HG03354 (cell line): Measurements from ENCODE around the gene LRRC4.

Experiments
- ATAC-seq: cut with Tn5 transposase; IDR thresholded peaks from one replicate; pipeline ENCODE4 v1.9.1; 2021; ENCODE audit warnings: mild to moderate bottlenecking; ENCODE audit not compliant: unreplicated experiment, poor library complexity, severe bottlenecking

Gene LRRC4

DNA sequence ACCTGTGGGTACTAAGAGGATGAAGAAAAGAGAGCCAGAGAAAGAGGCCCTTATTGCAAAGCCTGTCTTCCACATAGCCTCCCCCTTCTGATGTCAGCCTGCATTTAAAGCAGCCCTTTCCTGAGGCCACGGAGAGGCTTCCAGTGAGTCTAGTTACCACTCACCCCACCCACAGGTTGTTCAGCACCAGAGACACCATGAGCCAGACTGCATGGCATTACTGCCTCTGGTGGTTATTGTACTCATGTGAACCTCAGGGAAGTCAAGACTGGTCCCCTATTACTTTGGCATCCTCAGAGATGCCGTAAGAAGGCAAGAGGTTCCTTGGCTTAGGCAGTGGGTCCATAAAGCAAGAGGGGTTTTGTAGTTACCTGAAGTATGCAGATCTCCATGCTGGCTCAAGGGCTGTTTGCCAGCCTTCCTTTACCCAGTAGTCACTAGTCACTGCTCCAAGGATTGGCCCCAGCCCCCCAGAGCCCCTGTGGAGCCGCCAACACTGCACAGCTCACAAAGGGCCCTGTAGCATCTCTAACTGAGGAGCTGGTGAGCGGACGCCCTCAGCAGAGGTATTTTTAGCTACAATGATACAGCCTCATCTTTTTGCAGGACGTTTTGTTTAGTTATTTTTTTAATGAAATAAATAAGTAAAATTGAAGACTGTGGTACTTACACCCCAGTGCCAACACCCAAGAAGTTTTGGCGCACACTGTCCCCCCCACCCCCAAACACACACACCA, 20.7 kb downstream of the LRRC4 start:
- ATAC-seq, result peak; percentile 46

GRCh38 chr7:128008744-128009143, 22.5 kb downstream of the LRRC4 start:
- no peak for ATAC-seq

- ATAC-seq, result no peak
These were observed 23.1 kb downstream of the LRRC4 start for GRCh38 chr7:128008141-128008540.

DNA sequence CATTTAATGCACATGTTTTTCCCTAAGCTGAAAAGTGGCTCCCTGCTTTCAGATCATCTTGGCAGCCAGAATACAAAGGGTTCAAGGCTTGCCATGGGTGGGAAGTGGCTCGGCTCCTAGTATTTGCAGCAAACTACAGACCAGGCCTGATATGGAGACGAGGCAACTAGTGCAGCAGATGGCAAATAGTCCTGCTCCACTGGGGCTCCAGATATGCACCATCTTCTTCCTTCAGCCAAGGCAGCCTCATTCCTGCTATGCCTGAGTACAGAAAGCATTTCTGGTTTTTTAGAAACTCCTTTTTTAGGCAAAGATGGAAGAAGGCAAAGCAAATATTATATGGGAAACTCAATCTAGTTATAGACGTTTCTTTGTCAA, 23.9 kb downstream of the LRRC4 start:
- ATAC-seq, result no peak

DNA sequence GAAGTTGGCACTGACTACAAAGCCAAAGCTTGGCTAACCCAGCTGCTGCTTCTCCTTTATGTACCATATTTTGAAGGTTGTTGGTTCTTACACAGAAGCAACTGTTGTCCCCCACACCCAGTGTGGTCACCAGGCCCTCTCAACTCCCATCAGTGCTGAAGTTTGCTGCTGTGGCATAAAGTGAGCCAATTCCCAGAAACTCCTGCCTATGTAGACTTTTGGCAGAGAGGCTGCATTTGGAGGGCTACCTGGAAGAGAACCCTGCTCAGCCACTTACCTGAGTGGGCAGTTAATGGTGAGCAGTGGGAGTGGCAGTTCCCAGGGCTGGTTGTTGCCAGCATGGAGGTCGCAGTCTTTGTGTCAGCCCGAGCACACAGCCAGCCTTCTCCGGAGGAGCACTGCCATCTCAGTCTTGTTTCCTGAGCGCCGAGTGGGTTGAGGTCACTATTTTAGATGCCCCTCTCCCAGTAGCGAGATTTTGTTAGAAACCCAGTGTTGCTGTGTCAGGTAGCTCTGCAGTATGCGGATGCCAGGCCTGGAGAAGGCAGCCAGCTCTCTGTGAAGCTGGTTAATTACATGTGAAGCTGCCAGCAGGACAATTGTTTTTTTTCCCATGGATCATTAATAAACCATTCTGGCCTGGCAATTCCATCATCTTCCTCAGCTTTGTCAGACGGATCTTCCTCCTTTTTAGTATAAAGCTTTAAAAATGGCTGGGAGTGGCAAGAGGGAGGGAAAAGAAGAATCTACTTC, 24.5 kb downstream of the LRRC4 start:
- no peak for ATAC-seq

GRCh38 chr7:128005759-128006159, 25.5 kb downstream of the LRRC4 start:
- no peak for ATAC-seq

GRCh38 chr7:128005117-128005516, 26.1 kb downstream of the LRRC4 start:
- no peak for ATAC-seq

GRCh38 chr7:128004623-128005022, 26.6 kb downstream of the LRRC4 start:
- peak; percentile 35 for ATAC-seq

DNA sequence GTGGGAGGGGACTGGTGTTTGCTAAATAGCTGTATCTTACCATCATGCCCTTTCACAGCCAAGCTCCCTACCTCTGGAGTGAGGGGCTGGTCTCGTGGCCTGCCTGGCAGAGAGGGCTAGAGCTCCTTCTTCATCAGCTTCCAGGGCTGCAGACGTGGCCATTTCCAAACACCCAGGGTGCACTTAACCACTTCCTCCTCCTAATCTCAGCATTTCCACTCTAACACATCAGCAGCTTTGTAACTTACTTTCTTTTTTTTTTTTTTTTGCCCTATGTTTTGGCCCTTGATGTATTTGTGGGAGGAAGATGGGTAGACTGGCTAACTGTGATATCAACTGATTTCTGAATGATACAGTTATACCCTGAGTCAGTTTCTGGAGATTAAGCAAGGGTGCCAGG, 27.4 kb downstream of the LRRC4 start:
- ATAC-seq, result no peak

GRCh38 chr7:128003167-128003566, 28.1 kb downstream of the LRRC4 start:
- ATAC-seq, result peak; percentile 67

- peak; percentile 64 for ATAC-seq
These were observed 30.4 kb downstream of the LRRC4 start for GRCh38 chr7:128000854-128001265.

DNA sequence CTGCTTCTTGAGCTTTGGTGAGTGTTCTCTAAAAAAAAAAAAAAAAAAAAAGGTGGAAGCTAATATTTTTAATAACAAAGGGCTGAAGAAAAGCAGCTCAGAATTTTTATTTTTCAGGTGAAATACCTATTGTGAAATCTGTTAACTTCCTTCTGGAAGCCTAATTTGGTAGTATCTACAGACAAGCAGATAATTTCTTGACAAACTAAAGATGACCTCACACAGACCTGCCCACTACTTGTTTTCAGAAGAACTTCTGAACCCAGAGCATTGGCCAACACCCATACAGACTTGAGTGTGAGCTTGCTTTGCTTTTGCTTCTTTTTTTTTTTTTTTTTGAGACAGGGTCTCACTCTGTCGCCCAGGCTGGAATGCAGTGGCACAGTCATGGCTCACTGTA, 31.2 kb downstream of the LRRC4 start:
- ATAC-seq, result no peak

DNA sequence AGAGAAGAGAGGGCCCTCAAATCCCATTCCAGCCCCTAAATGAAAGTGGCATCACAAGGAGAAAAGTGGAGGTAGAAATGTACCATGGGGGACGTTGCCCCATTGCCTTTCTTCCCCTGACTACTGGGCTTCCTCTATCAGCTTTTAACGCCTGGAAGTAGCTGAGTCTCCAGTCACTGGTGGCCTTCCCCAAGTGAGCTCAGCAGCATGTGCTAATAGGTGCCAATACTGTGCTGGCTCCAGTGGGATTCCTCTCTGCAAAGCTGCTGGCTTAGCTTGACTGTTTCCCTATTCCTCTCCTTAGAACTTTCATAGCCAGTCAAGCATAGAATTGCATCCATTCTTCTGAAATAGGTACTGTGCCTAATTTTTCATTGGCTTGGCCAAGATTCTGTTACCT, 32.6 kb downstream of the LRRC4 start:
- ATAC-seq, result no peak

GRCh38 chr7:127997226-127997922, 33.9 kb downstream of the LRRC4 start:
- no peak for ATAC-seq

GRCh38 chr7:127996253-127997071, 34.8 kb downstream of the LRRC4 start:
- no peak for ATAC-seq

DNA sequence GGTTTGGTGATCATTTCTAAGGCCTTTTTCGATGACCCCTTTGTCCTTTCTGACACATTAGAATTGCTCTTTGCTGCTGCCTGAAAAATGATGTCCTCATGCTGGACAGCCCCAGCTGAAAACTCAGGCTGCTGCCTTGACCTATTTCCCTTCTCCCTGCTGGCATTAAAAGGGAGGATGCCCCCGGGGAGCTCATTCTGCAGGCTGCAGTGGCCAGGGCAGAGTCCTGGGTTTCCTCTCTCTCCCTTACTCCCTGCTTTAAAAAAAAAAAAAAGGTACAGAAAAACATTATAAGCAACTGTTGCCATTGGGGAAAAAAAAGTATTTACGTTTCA, 35.4 kb downstream of the LRRC4 start:
- ATAC-seq, result no peak

- ATAC-seq, result no peak
These were observed 35.9 kb downstream of the LRRC4 start for GRCh38 chr7:127995156-127995880.

DNA sequence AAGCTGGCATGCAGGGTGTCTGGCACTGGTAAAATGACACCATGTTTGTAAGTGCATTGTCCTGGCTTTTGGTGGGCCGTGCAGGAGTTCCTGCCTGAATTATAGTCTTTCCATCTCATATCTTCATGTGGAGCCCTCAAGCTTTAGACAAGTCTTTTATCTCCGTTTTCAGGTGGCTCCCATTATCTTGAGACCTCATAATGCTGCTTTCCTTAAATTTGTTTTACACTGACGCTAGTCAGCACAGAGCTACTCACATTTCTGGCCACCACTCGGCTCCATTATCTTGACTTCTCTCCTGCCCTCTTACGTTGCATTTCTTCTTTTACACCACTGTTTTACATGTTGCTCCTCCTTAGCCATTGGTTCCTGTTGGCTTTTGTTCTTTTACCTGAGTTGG, 37.2 kb downstream of the LRRC4 start:
- no peak for ATAC-seq

GRCh38 chr7:127993317-127993716, 37.9 kb downstream of the LRRC4 start:
- no peak for ATAC-seq
